Measurements from ENCODE around the gene NOC2L. TPM values are rescaled to one million over a fixed set of nuclear protein-coding genes. Genes with fewer than 3 reads are reported as not detected.

The NOC2L gene
- total RNA-seq, 4 donors from 2014 or later, result 57.9 to 80.2 (median 60.4) TPM

- Histone ChIP-seq H3K27ac (peak overlapping the region; percentile 2 to 49 (median 34)), H3K9me3 (no peaks in the 10 kb centered on the region), H3K4me1 (peaks cover 29 to 56% (median 36%) of the 10 kb centered on the region in 3 donors), H3K27me3 (peaks cover 26 to 71% (median 27%) of the 10 kb centered on the region in 4 donors), H3K36me3 (peaks cover 0 to 33% (median 10%) of the 10 kb centered on the region in 3 donors), H3K4me3 (peak overlapping the region; percentile 22 to 69 (median 36))
- no peak for DNase-seq
- TF ChIP-seq POLR2A (IDR thresholded peaks at IDR 0.05) (no peak), CTCF (IDR thresholded peaks at IDR 0.05) (no peak)
- intact Hi-C loops (cut with DNase I), result no loop called here
- WGBS, 2 donors, result 2% methylated on average over 8 of the region's 98 CpGs; no CpG with 5 or more reads in 1 of the 2 donors
These were observed 17.3 kb downstream of the NOC2L start for GRCh38 chr1:941588-942383.

- intact Hi-C loops (cut with DNase I), result no loop called here
- H3K4me1 ChIP-seq, result peaks cover 30 to 63% (median 36%) of the 10 kb centered on the region in 3 donors
- DNase-seq, result no peak
- H3K27me3 ChIP-seq, result peaks cover 26 to 78% (median 30%) of the 10 kb centered on the region in 4 donors
- peaks cover 0 to 26% (median 5%) of the 10 kb centered on the region in 3 donors for H3K36me3 ChIP-seq
- TF ChIP-seq POLR2A (IDR thresholded peaks at IDR 0.05), result no peak
- no peak for TF ChIP-seq CTCF (IDR thresholded peaks at IDR 0.05)
- H3K9me3 ChIP-seq, result no peaks in the 10 kb centered on the region
- WGBS, 2 donors, result no CpG with 5 or more reads among the region's 36 CpGs
- H3K4me3 ChIP-seq, result peak overlapping the region in 3 of 4 donors; percentile 26 to 69 (median 45)
- peak overlapping the region; percentile 21 to 49 (median 34) for H3K27ac ChIP-seq
These were observed 18.0 kb downstream of the NOC2L start for GRCh38 chr1:941015-941587.

- Histone ChIP-seq H3K9me3 (no peaks in the 10 kb centered on the region), H3K4me3 (peak overlapping the region; percentile 9 to 69 (median 36)), H3K27ac (peak overlapping the region; percentile 21 to 49 (median 34)), H3K36me3 (peaks cover 0 to 19% (median 0%) of the 10 kb centered on the region in 3 donors), H3K27me3 (peaks cover 27 to 85% (median 34%) of the 10 kb centered on the region in 4 donors), H3K4me1 (peaks cover 37 to 70% (median 43%) of the 10 kb centered on the region in 3 donors)
- intact Hi-C loops (cut with DNase I), result no loop called here
- DNase-seq, result no peak
- no peak for TF ChIP-seq POLR2A (IDR thresholded peaks at IDR 0.05)
- TF ChIP-seq CTCF (IDR thresholded peaks at IDR 0.05), result peak in 1 of 6 experiments; percentile 5
- 0 to 2% methylated on average over 1 to 13 of the region's 86 CpGs for WGBS, 2 donors
These were observed 18.7 kb downstream of the NOC2L start for GRCh38 chr1:940107-941014.

GRCh38 chr1:939511-940106, 19.4 kb downstream of the NOC2L start:
- Histone ChIP-seq H3K27ac (peak overlapping the region in 1 of 4 donors; percentile 40), H3K4me3 (peak overlapping the region in 2 of 4 donors; percentile 45 to 69), H3K36me3 (peaks cover 0 to 11% (median 0%) of the 10 kb centered on the region in 3 donors), H3K9me3 (no peaks in the 10 kb centered on the region), H3K4me1 (peaks cover 40 to 73% (median 44%) of the 10 kb centered on the region in 3 donors), H3K27me3 (peaks cover 27 to 93% (median 40%) of the 10 kb centered on the region in 4 donors)
- WGBS, 2 donors, result 10 to 11% methylated on average over 2 to 9 of the region's 21 CpGs
- no peak for DNase-seq
- intact Hi-C loops (cut with DNase I), result no loop called here
- TF ChIP-seq CTCF (IDR thresholded peaks at IDR 0.05), result no peak
- no peak for TF ChIP-seq POLR2A (IDR thresholded peaks at IDR 0.05)
